Activated naive CD4-positive, alpha-beta T cell treated with anti-CD3 and anti-CD28 coated beads, Interleukin-2, amount 50 U/mL, for 16 hours (primary cell): ENCODE results near the gene BMPR1A.
"Not testable (repeated sequence)": the region's sequence is repeated elsewhere in the genome, so short reads cannot be mapped to it uniquely, and the experiment has no call there.

Experiments used
- DNase-seq: peaks from one replicate; pipeline ENCODE4 v3.0.0-alpha.2; 2020

BMPR1A gene

DNA sequence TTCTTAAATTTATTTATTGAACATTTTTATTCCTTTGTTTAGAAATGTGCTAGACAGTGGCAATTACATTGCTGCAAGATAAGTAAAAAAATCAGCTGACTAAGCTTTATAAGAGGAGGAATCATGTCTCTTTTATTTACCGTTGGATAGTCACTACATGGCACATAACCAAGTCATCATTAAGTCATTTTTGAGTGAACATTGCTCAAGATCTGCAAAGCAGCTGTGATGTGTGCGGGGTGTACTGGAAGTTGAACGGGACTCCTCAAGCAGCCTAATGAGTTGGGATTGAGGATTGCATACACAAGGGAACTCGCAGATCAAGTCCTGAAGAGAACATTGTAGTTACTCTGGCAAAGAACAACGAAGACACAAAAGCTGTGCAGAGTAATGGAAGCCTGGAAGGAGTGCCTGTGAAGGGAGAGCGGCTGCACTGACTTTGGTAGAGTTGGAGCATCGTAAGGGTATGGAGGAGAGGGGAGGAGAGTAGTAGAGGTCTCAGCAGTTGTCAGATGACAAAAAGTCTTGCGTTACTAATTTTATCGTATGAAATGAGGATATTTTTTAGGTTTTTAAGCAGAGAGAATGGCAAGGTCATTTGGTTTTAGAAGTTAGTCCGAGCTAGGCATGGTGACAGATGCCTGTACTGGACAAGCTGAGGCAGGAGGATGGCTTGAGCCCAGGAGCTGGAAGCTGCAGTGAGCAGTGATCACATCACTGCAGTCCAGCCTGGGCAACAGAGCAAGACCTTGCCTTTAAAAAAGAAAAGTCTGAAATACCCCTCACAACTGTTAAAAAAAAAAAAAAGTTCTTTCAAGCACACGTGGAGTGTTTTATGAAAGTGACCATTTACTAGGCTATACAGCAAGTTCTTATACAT is 95.1 kb downstream of the BMPR1A start:
- no peak for DNase-seq

DNA sequence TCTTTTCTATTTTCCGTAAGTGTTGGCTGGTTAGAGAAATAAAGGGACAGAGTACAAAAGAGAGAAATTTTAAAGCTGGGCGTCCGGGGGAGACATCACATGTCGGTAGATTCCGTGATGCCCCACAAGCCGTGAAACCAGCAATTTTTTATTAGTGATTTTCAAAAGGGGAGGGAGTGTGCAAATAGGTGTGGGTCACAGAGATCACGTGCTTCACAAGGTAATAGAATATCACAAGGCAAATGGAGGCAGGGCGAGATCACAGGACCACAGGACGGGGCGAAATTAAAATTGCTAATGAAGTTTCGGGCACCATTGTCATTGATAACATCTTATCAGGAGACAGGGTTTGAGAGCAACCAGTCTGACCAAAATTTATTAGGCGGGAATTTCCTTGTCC is 97.2 kb downstream of the BMPR1A start:
- not testable (repeated sequence) for DNase-seq

DNA sequence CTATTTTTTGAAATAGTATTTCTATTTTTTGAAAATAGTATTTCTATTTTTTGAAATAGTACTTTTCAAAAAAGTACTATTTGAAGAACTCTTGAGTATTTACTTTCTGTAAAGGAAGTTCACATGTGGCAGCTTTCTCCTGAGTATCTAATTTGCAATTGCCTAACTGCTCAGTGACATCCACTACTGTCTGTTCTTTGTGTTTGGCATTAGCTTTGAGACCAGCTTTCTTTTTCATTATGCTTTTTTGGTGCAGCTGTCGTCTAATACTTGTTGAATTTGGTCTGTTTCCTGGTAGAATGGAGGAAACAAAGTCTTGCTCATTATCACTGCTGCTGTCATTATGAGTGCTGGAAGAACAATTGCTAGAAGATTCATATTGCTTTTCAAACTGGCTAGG is 99.1 kb downstream of the BMPR1A start:
- DNase-seq: no peak

DNA sequence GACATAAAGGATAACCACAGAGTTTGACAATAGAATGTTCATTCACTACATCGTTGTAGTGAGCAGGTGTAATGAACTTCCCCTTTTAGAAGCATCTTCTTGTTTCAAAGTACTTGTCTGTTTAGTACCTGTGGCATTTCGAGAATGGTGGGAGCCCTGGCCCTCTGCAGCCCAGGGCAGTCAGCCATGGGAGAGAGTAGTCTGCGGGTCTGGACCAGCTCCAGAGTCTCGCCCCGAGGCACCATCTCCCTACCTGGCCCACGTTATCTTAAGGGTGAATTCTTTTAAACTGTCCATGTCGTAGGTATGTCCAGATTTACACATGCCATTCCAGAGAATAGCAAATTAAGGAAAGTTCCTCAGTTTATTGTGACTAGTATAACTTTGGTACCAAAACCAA is 99.7 kb downstream of the BMPR1A start:
- DNase-seq: no peak

DNA sequence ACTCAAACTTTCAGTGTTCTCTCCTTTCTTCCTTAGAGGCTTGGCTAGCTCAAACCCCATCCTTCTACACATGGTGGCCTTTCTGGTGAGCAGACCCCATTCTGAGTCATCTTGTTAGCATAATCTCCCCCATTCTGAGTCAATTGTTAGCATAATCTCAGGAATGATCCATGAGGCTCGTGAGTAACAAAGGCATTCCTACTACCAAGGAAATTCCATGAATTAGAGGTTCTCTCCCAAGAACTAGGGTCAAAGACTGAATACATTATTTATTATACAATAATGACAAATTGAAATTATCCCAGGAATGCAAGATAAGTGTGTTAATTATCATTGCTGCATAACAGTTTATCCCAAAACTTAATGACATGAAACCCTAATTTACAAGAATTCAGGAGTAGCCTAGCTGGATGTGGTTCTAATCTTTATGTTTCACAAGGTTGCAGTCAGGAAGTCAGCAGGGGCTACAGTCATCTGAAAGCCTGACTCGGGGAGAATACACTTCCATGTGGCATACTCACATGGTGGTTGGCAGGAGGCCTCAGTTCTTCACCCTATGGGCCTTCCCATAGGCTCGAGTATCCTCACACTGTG is 100.8 kb downstream of the BMPR1A start:
- no peak for DNase-seq

DNA sequence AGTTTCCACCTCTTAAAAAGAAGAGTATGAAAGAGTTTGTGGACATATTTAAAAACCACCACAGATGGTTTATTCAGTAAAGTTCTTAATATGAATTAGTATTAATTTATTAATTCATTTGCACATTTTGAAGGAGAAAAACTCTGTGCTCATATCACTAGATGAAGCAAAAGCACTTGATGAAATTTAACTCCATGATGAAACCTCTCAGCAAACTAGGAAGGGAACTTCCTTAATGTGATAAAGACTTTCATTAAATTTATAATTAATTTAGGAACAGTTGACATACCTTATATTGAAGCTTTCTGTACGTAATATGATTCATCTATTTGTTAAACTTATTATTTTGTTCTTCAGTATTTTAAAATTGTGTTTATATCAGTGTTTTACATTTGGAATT is 101.6 kb downstream of the BMPR1A start:
- DNase-seq: no peak

DNA sequence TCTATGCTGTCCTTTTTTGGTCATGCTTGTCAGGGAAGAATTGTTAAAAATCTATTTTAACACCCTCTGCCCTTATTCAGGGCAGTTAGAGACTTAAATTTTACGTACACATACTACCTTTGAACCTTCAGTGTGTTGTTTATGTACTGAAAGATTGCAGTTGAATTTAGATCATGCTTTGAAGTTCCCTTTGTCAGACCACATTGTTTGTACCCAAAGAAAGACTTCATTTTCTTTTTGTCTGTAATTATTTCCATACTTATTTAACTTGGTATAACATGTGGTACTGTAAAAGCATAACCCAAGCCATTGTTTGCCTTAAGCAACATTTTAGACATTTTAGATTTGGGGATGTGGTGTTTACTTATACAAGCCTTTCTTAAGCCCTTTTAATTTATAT is 104.9 kb downstream of the BMPR1A start:
- no peak for DNase-seq

DNA sequence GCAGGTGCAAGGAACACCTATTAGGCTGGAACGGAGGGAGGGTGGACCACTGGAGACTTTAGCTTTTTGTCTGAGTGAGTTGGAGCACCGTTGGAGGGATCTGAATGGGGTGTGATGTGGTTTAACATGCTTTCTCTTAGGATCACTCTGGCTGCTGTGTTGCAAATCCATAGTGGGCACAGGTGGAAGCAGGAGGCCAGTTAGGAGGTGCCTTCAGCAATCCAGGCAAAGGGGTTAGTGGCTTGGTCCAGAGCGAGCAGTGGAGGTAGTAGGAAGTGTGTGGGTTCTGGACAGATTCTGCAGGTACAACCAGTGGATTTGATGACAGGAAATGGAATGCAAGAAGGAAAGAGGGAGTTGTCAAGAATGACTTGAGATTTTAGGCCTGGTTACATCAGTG is 106.0 kb downstream of the BMPR1A start:
- no peak for DNase-seq

DNA sequence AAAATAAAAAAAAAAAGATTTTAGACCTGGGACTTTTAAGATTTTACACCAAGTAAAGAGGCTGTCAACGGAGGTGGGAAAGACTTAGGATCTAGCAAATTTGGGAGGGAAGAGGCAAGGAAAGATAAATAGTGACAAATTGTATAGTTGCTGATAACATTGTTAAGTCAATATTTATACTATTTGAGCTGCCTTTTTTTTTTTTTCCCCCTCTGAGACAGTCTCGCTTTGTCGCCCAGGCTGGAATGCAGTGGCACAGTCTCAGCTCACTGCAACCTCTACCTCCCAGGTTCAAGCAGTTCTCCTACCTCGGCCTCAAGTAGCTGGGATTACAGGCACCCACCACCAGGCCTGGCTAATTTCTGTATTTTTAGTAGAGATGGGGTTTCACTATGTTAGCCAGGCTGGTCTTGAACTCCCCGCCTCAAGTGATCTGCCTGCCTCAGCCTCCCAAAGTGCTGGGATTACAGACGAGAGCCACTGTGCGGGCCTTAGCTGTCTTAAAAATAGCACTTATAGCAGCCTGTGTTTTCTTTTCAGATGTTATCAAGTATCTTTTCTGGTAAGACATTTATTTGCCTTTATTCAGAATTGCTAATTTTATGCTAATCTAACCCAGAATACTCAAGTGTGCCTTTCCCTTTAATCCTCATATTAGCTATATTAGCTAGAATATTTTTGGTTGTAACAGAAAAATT is 106.5 kb downstream of the BMPR1A start:
- no peak for DNase-seq

DNA sequence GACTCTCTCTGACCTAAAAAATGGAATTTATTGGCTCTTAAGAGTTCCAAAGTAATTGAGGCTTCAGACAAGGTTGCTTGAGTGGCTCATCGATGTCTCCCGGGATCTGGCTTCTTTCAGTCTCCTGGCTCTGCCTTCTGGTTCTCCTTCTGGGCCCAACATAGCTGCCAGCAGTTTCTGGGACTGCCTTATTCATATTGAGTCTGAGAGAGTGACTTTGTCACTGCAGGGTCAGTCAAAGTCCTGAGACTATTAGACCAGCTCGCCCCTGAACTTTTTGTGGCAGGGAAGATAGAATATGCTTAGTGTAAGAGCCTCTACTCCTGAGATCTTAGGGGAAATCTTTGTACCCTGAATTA is 107.0 kb downstream of the BMPR1A start:
- DNase-seq: no peak

DNA sequence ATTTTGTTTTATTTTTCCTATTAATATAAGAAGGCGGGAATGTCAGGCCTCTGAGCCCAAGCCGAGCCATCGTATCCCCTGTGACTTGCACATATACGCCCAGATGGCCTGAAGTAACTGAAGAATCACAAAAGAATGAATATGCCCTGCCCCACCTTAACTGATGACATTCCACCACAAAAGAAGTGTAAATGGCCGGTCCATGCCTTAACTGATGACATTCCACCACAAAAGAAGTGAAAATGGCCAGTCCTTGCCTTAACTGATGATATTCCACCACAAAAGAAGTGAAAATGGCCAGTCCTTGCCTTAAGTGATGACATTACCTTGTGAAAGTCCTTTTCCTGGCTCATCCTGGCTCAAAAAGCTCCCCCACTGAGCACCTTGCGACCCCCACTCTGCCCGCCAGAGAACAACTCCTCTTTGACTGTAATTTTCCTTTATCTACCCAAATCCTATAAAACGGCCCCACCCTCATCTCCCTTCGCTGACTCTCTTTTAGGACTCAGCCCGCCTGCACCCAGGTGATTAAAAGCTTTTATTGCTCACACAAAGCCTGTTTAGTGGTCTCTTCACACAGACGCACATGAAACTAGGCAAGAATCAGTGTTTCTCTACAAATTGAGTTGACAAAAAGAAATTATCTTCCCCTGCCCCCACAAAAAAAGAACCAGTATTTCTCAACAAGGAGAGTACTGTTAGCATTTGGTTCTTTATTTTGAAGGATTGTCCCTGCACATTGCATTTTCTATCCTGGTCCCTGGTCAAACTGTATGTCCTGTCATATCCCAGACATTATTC is 108.8 kb downstream of the BMPR1A start:
- DNase-seq: not testable (repeated sequence)

DNA sequence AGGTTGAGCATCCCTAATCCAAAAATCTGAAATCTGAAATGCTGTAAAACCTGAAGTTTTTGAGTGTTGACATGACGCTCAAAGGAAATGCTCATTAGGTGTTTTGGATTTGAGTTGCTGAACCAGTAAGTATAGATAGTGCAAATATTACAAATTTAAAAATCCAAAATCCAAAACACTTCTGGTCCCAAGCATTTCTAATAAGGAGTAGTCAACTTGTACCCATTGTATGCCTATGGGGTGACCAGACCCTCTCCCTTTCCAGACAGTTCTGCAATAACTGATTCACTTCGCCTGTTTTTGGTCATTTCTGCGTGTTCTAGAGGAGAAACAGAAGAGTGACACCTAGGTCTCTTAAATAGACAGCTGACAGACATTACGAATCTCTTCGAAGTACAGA is 110.7 kb downstream of the BMPR1A start:
- DNase-seq: no peak

DNA sequence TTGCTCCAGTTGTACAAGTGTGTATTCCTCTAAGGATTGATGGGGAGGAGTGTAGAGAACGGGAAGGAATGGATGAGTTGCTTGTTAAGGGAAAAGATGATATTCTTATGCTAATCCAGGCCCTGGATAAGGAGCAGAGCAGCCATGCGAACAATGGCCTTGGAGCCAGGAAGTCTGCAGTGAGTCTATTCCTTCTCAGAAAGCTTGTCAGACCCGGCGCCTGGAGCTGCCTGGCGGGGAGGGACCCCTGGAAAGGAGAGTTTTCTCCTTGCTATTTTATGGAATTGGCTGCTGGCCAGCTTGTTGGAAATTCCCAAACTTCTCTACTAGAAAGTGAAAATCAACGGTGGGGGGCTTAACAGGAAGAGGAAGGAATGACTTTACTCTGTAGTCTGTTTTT is 111.9 kb downstream of the BMPR1A start:
- DNase-seq: no peak

DNA sequence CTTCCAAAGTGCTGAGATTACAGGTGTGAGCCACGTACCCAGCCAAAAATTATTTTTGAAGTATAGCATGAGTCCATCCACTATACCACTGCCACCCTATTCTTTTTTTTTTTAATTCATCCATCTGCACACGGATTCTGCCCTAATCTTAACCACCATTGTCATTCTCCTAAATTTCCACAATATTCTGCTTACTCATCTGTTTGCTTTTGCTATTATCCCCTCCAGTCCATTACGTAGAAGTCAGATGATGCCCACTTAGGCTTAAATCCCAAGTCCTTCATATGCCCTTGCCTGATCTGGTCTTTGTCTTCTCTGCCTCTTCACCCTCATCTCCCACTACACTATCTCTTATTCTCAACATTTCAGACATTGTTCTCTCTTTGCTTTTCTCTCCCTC is 114.3 kb downstream of the BMPR1A start:
- DNase-seq: no peak

DNA sequence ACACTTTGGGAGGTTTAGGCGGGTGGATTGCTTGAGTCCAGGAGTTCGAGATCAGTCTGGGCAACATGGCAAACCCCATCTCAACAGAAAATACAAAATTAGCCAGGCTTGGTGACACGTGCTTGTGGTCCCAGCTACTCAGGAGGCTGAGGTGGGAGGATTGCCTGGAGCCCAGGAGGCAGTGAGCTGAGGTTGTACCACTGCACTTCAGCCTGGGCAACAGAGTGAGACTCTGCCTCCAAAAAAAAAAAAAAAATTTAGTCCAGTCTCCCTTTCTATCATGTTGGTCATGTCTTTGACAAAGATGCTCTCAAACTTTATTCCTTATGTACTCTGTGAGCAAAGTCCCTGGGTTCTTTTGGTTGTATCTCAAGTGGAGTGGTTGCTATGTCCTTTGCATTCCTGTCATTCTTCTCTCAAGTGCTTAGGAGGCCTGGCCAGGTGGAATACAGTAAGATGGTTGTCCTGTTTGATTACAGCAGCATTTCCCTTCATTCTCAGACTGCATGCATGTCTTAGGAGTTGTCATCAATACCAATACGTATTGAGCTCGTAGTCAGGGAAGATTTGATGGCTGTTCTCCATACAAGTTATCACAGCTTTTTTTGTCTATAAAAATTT is 115.3 kb downstream of the BMPR1A start:
- no peak for DNase-seq

DNA sequence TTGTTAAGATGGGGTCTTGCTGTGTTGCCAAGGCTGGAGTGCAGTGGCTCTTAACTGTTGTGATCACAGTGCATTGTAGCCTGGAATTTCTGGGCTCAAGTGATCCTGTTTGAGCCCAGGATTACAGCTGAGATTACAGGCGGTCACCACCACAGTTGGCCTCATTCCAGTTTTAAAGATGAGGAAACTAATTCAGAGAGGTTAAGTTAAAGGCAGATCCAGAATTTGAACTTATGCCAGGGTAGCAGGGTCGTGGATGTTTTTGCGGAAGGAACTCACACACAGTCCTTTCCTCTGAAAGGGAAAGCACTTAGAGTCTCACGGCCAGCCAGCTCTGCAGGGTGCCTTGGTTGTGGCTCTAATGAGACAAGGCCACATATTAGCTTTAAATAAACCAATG is 116.3 kb downstream of the BMPR1A start:
- DNase-seq: no peak

DNA sequence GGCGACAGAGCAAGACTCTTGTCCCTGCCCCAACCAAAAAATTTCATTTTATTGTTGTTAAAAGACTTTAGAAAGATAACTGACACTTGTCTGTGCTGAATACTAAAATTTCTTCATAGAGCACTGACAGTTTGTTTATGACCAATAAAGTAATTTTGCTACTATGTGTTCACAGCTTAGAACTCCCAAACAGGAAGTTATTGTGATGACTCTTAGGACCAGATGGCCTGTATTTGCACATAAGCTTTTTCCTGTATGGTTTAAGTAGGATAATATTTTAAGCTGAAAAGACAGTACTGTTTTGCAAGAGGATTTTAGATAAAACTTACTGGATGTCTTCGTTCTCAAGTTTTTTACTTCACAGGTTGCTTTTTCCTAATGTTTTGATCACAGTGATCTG is 120.3 kb downstream of the BMPR1A start:
- DNase-seq: no peak

DNA sequence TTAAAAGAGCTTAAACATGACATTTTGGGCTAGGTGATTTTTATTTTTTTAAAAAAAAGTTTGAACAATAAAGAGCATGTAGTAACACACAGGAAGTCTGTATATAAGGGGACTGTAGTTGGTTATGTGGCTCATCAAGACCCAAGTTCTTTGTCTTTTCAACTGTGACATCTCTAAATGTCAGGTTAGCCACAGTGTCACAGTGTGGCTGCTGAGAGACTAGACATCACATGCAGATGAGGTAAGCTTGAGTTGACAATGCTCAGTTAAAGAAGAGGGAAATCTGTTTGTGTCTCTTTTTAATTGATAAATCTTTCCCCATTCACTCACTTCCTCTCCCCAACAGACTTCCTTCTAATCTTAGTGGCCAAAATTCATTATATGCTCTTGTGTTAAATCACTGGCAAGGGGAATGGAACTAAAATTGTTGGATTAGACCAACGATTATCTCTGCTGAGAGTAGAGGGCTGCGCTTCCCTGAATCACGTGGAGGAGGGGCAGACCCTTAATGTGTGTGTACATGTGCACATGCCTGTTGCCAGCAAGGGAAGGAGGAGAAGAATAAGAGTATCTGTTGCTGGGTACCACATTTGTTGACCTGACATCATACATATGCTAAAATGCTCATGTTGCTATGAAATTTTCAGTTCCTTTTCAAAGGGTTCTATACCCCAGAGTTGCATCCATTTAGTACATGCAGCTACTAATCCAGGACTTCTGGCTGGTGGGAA is 122.7 kb downstream of the BMPR1A start:
- DNase-seq: no peak

DNA sequence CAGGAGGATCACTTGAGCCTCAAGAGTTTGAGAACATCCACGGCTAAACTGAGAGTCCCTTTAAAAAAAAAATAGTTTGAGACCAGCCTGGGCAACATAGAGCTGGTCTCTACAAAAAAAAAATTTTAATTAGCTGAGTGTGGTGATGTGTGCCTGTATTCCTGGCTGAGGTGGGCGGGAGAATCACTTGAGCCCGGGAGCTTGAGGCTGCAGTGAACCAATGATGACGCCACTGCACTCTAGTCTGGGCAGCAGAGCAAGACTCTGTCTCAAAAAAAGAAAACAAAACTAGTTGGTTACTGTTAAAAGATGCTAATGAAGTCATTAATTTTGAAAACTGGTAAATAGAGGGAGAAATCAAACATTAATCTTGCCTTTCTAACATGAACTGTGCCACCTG is 124.6 kb downstream of the BMPR1A start:
- no peak for DNase-seq

DNA sequence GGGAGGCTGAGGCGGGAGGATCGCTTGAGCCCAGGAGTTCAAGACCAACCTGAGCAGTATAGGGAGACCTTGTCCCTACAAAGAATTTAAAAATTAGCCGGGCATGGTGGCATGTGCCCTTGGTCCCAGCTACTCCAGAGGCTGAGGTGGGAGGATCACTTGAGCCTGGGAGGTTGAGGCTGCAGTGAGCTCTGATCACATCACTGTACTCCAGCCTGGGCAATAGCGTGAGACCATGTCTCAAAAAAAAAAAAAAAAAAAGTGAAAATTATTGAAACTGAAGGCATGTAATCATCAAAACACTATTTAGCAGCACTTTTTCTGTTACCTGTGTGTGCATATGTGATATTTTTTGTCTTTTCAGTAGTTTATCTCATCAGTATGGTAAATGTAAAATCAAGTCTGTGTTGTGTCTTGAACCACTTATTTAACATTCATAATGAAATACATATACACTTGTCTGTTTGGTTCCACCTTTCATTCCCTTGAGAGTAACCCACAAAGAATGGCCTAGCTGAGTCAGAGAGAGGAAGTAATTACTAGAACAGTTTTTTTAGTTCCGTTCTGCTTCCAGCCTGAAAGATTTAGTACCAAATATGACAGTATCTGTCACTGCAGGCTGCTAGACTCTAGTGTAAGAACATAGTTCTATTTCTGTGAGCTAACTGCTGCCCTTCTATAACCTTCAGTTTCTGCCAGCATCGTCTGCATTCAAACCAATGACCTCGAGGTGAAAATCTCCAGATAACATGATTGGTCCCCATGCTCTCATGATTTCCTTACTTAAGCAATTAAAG is 132.4 kb downstream of the BMPR1A start:
- no peak for DNase-seq

DNA sequence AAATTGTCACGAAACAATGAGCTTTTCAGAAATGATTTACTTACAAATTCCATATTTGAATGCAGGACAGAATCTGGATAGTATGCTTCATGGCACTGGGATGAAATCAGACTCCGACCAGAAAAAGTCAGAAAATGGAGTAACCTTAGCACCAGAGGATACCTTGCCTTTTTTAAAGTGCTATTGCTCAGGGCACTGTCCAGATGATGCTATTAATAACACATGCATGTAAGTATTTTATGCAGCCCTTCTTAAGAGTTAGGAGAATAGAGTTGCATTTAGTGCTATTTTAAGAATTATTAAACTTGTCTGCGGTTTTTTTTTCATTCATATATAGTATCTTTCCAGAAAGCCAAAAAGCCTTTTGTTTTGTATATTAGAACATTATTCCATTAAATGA is 133.6 kb downstream of the BMPR1A start:
- DNase-seq: no peak
